NCI-H128 (cell line): ENCODE measurements around the gene OR10P1.

Experiments
- DNase-seq: peaks from one replicate; lab custom pipeline; 2025; ENCODE audit not compliant: unreplicated experiment; lab: John Stamatoyannopoulos, UW

OR10P1 gene

GRCh38 chr12:55651299-55651683 lies 14.6 kb downstream of the OR10P1 start:
- DNase-seq, result no peak

- no peak for DNase-seq
Measured at GRCh38 chr12:55652352-55652751, 15.7 kb downstream of the OR10P1 start.

GRCh38 chr12:55653031-55653430 lies 16.3 kb downstream of the OR10P1 start:
- DNase-seq, result no peak

GRCh38 chr12:55654511-55655214 lies 18.0 kb downstream of the OR10P1 start:
- no peak for DNase-seq

GRCh38 chr12:55657212-55657611 lies 20.5 kb downstream of the OR10P1 start:
- no peak for DNase-seq

GRCh38 chr12:55658212-55658611 lies 21.5 kb downstream of the OR10P1 start:
- no peak for DNase-seq

- DNase-seq, result no peak
Measured at GRCh38 chr12:55658635-55659391, 22.1 kb downstream of the OR10P1 start.

GRCh38 chr12:55659486-55660385 lies 23.0 kb downstream of the OR10P1 start:
- DNase-seq, result peak; percentile 3

GRCh38 chr12:55663391-55663790 lies 26.7 kb downstream of the OR10P1 start:
- no peak for DNase-seq

GRCh38 chr12:55664826-55665225 lies 28.1 kb downstream of the OR10P1 start:
- DNase-seq, result no peak

- no peak for DNase-seq
Measured at GRCh38 chr12:55666508-55666907, 29.8 kb downstream of the OR10P1 start.

GRCh38 chr12:55670276-55670675 lies 33.6 kb downstream of the OR10P1 start:
- no peak for DNase-seq

GRCh38 chr12:55671746-55672145 lies 35.1 kb downstream of the OR10P1 start:
- no peak for DNase-seq

- DNase-seq, result no peak
Measured at GRCh38 chr12:55673638-55674037, 36.9 kb downstream of the OR10P1 start.

- DNase-seq, result no peak
Measured at GRCh38 chr12:55675666-55676065, 39.0 kb downstream of the OR10P1 start.

- no peak for DNase-seq
Measured at GRCh38 chr12:55676707-55677106, 40.0 kb downstream of the OR10P1 start.

GRCh38 chr12:55679691-55680090 lies 43.0 kb downstream of the OR10P1 start:
- no peak for DNase-seq

GRCh38 chr12:55681142-55682077 lies 44.7 kb downstream of the OR10P1 start:
- no peak for DNase-seq

- no peak for DNase-seq
Measured at GRCh38 chr12:55682087-55682796, 45.5 kb downstream of the OR10P1 start.

GRCh38 chr12:55683676-55684075 lies 47.0 kb downstream of the OR10P1 start:
- DNase-seq, result no peak
